HepG2 (cell line): ENCODE measurements around the gene NTN5. TPM values are rescaled to one million over a fixed set of nuclear protein-coding genes. Genes with fewer than 3 reads are reported as not detected.

Source experiments
- ATAC-seq: fragments of 200-7000 bp; cut with Tn5 transposase; 3 replicates; pipeline ENCODE4 v1.9.1; 2020; ENCODE audit warnings: mild to moderate bottlenecking, moderate library complexity
- BruUV-seq: library from RNA; stranded (reverse); fragments of 400-500 nt; replicated peaks from 2 replicates; lab custom pipeline; 2021; lab: Mats Ljungman, UMichigan
- CTCF ChIA-PET: fragments of 300-600 bp; formaldehyde crosslinking; extraction: SDS; loops from one replicate; lab custom pipeline; 2021; ENCODE audit warnings: low total read pairs, inconsistent platforms, low intra/inter-chr PET ratio; lab: Yijun Ruan, JAX
- POLR2A ChIA-PET: fragments of 350-600 bp; sonication (Branson Sonifier 250); formaldehyde crosslinking; loops from one replicate; lab custom pipeline; 2020; ENCODE audit warnings: antibody characterized with exemption, inconsistent platforms; lab: Yijun Ruan, JAX
- DNase-seq: peaks from one replicate; pipeline ENCODE4 v3.0.0-alpha.2; 2015; ENCODE audit warnings: low spot score
- FAIRE-seq: peaks from 3 replicates; lab custom pipeline; 2011; peaks lifted over from hg19 to GRCh38; lab: Jason Lieb, UNC
- H2AFZ ChIP-seq: one replicate; pipeline ENCODE4 v1.6.1; 2011; ENCODE audit warnings: low read length, inconsistent platforms
- H3K27ac ChIP-seq: fragments of 300-600 bp; 3 replicates; pipeline ENCODE4 v1.8.0; 2011; ENCODE audit warnings: mixed run types, mild to moderate bottlenecking, mixed read lengths, low read length, inconsistent platforms; ENCODE audit not compliant: insufficient read depth; ENCODE audit errors: extremely low read length
- H3K27me3 ChIP-seq, 2 experiments: fragments of 200-600 bp in 1 of 2; 2 replicates in 1 of 2; 3 replicates in 1 of 2; pipeline versions ENCODE4 v1.6.0 to v1.8.0; 2011; ENCODE audit warnings: low read length in 2 of 2, mild to moderate bottlenecking in 2 of 2, moderate library complexity in 2 of 2, inconsistent platforms in 1 of 2; ENCODE audit not compliant: insufficient read depth in 2 of 2, control insufficient read depth in 1 of 2
- H3K36me3 ChIP-seq, 2 experiments: fragments of 200-600 bp in 1 of 2; replicated peaks in 1 of 2; 2 replicates in 1 of 2; 3 replicates in 1 of 2; pipeline versions ENCODE4 v1.5.1 to v1.8.0; 2011; ENCODE audit warnings: low read length in 2 of 2, inconsistent platforms in 1 of 2; ENCODE audit not compliant: insufficient read depth in 2 of 2, control insufficient read depth in 1 of 2
- H3K4me1 ChIP-seq: 2 replicates; pipeline ENCODE4 v1.5.1; 2012; ENCODE audit warnings: low read length, inconsistent platforms; ENCODE audit not compliant: insufficient read depth
- H3K4me2 ChIP-seq: 2 replicates; pipeline ENCODE4 v1.6.0; 2011; ENCODE audit warnings: low read depth, low read length, inconsistent platforms
- H3K4me3 ChIP-seq, 3 experiments: fragments of 200-600 bp in 1 of 3; sonication (generic), shearing (Covaris generic) in 1 of 3; replicated peaks in 1 of 3; 2 replicates each; pipeline ENCODE4 v1.5.1; 2011 to 2016; ENCODE audit warnings: low read length in 3 of 3, inconsistent platforms in 2 of 3, low read depth in 2 of 3, mild to moderate bottlenecking in 2 of 3, control low read depth in 1 of 3, mixed read lengths in 1 of 3; ENCODE audit not compliant: insufficient read depth in 1 of 3
- H3K79me2 ChIP-seq: one replicate; pipeline ENCODE4 v1.6.1; 2011; ENCODE audit warnings: low read length, inconsistent platforms; ENCODE audit not compliant: insufficient read depth
- H3K9ac ChIP-seq: 2 replicates; pipeline ENCODE4 v1.6.0; 2011; ENCODE audit warnings: mild to moderate bottlenecking, low read depth, low read length, inconsistent platforms; ENCODE audit not compliant: insufficient read depth
- H3K9me3 ChIP-seq: 2 replicates; pipeline ENCODE4 v1.5.1; 2012; ENCODE audit warnings: mild to moderate bottlenecking, low read length
- H4K20me1 ChIP-seq: 2 replicates; pipeline ENCODE4 v1.6.0; 2011; ENCODE audit warnings: inconsistent platforms, mild to moderate bottlenecking, low read length, moderate library complexity; ENCODE audit not compliant: insufficient read depth
- BORCS8-MEF2B ChIP-seq: sonication (generic); formaldehyde crosslinking; IDR thresholded peaks from 2 replicates; pipeline ENCODE4 v1.8.0; 2022; ENCODE audit warnings: mild to moderate bottlenecking, missing genetic modification reagents
- FOXJ3 ChIP-seq: sonication (generic); formaldehyde crosslinking; IDR thresholded peaks from 2 replicates; pipeline ENCODE4 v1.4.0; 2020; ENCODE audit warnings: missing genetic modification reagents, mild to moderate bottlenecking, borderline replicate concordance
- NCOA5 ChIP-seq: sonication (generic); formaldehyde crosslinking; IDR thresholded peaks from 2 replicates; pipeline ENCODE4 v1.4.0; 2020; ENCODE audit warnings: missing genetic modification reagents
- PHF8 ChIP-seq: sonication (generic); formaldehyde crosslinking; IDR thresholded peaks from 2 replicates; pipeline ENCODE4 v1.5.0; 2020; ENCODE audit warnings: missing genetic modification reagents
- REXO4 ChIP-seq: sonication (generic); formaldehyde crosslinking; IDR thresholded peaks from 2 replicates; pipeline ENCODE4 v1.8.0; 2022; ENCODE audit warnings: missing genetic modification reagents, mild to moderate bottlenecking, borderline replicate concordance
- ZNF256 ChIP-seq: sonication (generic); formaldehyde crosslinking; conservative IDR thresholded peaks from 2 replicates; pipeline ENCODE4 v1.4.0; 2020; ENCODE audit warnings: missing genetic modification reagents
- ZNF616 ChIP-seq: sonication (generic); formaldehyde crosslinking; IDR thresholded peaks from 2 replicates; pipeline ENCODE4 v1.5.0; 2020; ENCODE audit warnings: low read depth, mild to moderate bottlenecking, missing genetic modification reagents
- ZNF7 ChIP-seq: IDR thresholded peaks from 2 replicates; pipeline ENCODE4 v1.6.1; 2016; ENCODE audit warnings: missing biosample characterization, missing genetic modification reagents
- WGBS: methylation state at CpG from one replicate; pipeline ENCODE4 v1.1.6; 2017; ENCODE audit warnings: low lambda C conversion rate; 5-methylcytosine and 5-hydroxymethylcytosine counted together
- in situ Hi-C: cut with HindIII; loops from 2 replicates; pipeline ENCODE4 v1.10.0; 2017; ENCODE audit warnings: low pct_unique_long_range_greater_than_20kb; ENCODE audit not compliant: extremely low pct_ligation_motif_present
- intact Hi-C: fragments of 100-400 bp; cut with micrococcal nuclease; formaldehyde crosslinking; loops from one replicate; pipeline ENCODE4 v1.10.0; 2022; ENCODE audit not compliant: unreplicated experiment
- polyA plus RNA-seq, 8 experiments: library from polyadenylated mRNA; depleted of rRNA in 3 of 8; stranded (reverse) in 7 of 8; unstranded in 1 of 8; fragments of >200 nt; fragmentation: Illumina TruSeq in 4 of 8; extraction: Trizol in 4 of 8; gene quantifications; 2 replicates each; pipeline versions ENCODE4 v1.2.1 to v1.2.3, GENCODE V29; 2011 to 2016; ENCODE audit warnings: low read depth in 4 of 8, missing spikeins in 1 of 8, mixed read lengths in 1 of 8; ENCODE audit not compliant: insufficient read depth in 1 of 8
- total RNA-seq, 5 experiments: library from RNA; depleted of rRNA; stranded (reverse); fragments of >200 nt; fragmentation: Illumina TruSeq; extraction: Trizol; gene quantifications; 2 replicates each; pipeline ENCODE4 v1.2.3, GENCODE V29; 2016; ENCODE audit warnings: low read depth in 1 of 5
- TF ChIP-seq, protein P1 (sequence below): sonication (generic); formaldehyde crosslinking; IDR thresholded peaks from 2 replicates; pipeline ENCODE4 v1.4.0; 2020; ENCODE audit warnings: mild to moderate bottlenecking, missing genetic modification reagents
- TF ChIP-seq, protein P2 (sequence below): IDR thresholded peaks from 2 replicates; pipeline ENCODE4 v1.6.1; 2018; ENCODE audit warnings: missing genetic modification reagents
- TF ChIP-seq, protein P3 (sequence below): sonication (generic); formaldehyde crosslinking; IDR thresholded peaks from 2 replicates; pipeline ENCODE4 v1.8.0; 2022; ENCODE audit warnings: low read depth, missing genetic modification reagents

The NTN5 gene
- total and polyA plus RNA-seq, 2 of the 13 experiments (the other 11 are each of a cell fraction or from before 2014, with no cell fraction given), result 0.05 TPM; not detected in 1

DNA sequence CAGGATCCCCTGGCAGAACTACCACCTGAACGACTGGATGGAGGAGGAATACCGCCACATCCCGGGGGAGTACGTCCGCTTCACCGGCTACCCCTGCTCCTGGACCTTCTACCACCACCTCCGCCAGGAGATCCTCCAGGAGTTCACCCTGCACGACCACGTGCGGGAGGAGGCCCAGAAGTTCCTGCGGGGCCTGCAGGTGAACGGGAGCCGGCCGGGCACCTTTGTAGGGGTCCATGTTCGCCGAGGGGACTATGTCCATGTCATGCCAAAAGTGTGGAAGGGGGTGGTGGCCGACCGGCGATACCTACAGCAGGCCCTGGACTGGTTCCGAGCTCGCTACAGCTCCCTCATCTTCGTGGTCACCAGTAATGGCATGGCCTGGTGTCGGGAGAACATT, 30.5 kb upstream of the NTN5 start:
- CTCF ChIA-PET, result no interaction called here
- Histone ChIP-seq H3K79me2 (no peaks in the 10 kb centered on the region), H3K4me3 (no peak overlapping the region), H3K4me1 (0 out of 2 replicates have a peak, but pooled peaks cover 6% of the 10 kb centered on the region), H3K36me3 (no peaks in the 10 kb centered on the region), H3K27me3 (no peaks in the 10 kb centered on the region), H3K27ac (no peak overlapping the region)
- DNase-seq (no peak), FAIRE-seq (no peak)
- no peak for TF ChIP-seq ZNF7 (CRISPR knock-in tag)
- TF ChIP-seq, protein P1, sequence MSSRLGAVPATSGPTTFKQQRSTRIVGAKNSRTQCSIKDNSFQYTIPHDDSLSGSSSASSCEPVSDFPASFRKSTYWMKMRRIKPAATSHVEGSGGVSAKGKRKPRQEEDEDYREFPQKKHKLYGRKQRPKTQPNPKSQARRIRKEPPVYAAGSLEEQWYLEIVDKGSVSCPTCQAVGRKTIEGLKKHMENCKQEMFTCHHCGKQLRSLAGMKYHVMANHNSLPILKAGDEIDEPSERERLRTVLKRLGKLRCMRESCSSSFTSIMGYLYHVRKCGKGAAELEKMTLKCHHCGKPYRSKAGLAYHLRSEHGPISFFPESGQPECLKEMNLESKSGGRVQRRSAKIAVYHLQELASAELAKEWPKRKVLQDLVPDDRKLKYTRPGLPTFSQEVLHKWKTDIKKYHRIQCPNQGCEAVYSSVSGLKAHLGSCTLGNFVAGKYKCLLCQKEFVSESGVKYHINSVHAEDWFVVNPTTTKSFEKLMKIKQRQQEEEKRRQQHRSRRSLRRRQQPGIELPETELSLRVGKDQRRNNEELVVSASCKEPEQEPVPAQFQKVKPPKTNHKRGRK (CRISPR knock-in tag), result no peak
- TF ChIP-seq ZNF616 (CRISPR knock-in tag), result no peak
- TF ChIP-seq, protein P2, sequence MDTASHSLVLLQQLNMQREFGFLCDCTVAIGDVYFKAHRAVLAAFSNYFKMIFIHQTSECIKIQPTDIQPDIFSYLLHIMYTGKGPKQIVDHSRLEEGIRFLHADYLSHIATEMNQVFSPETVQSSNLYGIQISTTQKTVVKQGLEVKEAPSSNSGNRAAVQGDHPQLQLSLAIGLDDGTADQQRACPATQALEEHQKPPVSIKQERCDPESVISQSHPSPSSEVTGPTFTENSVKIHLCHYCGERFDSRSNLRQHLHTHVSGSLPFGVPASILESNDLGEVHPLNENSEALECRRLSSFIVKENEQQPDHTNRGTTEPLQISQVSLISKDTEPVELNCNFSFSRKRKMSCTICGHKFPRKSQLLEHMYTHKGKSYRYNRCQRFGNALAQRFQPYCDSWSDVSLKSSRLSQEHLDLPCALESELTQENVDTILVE, result no peak
- no peak for TF ChIP-seq FOXJ3
- no peak for TF ChIP-seq ZNF256 (CRISPR knock-in tag)
- no peak for TF ChIP-seq REXO4
- TF ChIP-seq NCOA5 (CRISPR knock-in tag), result no peak
- TF ChIP-seq, protein P3, sequence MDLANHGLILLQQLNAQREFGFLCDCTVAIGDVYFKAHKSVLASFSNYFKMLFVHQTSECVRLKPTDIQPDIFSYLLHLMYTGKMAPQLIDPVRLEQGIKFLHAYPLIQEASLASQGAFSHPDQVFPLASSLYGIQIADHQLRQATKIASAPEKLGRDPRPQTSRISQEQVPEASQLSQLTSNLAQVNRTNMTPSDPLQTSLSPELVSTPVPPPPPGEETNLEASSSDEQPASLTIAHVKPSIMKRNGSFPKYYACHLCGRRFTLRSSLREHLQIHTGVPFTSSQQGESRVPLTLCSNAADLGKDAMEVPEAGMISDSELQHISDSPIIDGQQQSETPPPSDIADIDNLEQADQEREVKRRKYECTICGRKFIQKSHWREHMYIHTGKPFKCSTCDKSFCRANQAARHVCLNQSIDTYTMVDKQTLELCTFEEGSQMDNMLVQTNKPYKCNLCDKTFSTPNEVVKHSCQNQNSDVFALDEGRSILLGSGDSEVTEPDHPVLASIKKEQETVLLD (CRISPR knock-in tag), result no peak
- TF ChIP-seq PHF8, result no peak
- no peak for TF ChIP-seq BORCS8-MEF2B (CRISPR knock-in tag)
- TF ChIP-seq, all 625 proteins: peak for 0
- intact Hi-C loops, result no loop called here
- BruUV-seq, result no TSS peak
- Histone ChIP-seq H2AFZ (no peak overlapping the region), H4K20me1 (no peaks in the 10 kb centered on the region), H3K9me3 (no peaks in the 10 kb centered on the region), H3K4me2 (no peak overlapping the region), H3K9ac (no peak overlapping the region)
- WGBS, result 88% methylated on average over 16 of the region's 23 CpGs
- POLR2A ChIA-PET, result no interaction called here
- in situ Hi-C loops, result no loop called here
- no peak for ATAC-seq
